ENCODE data around the gene TSC22D1. TPM values are rescaled to one million over a fixed set of nuclear protein-coding genes. Genes with fewer than 3 reads are reported as not detected.
"Not testable (repeated sequence)": the region's sequence is repeated elsewhere in the genome, so short reads cannot be mapped to it uniquely, and the experiment has no call there.

The TSC22D1 gene
- total RNA-seq, result 225 TPM

- ATAC-seq (no peak), DNase-seq (ENCODE audit: low spot score) (peak; percentile 68)
- intact Hi-C loops (cut with DNase I), result no loop called here
Observed at GRCh38 chr13:44575741-44576350, at the start of gene TSC22D1. TSS of gene TSC22D1 (minus strand) at chr13:44576330. CDS start at chr13:44576074, 256 bp downstream.

- ATAC-seq (no peak), DNase-seq (ENCODE audit: low spot score) (no peak)
- intact Hi-C loops (cut with DNase I), result no loop called here
Observed at GRCh38 chr13:44622708-44623107, 46.6 kb upstream of the TSC22D1 start.

- ATAC-seq, result no peak
- no peak for DNase-seq (ENCODE audit: low spot score)
- intact Hi-C loops (cut with DNase I), result no loop called here
Observed at GRCh38 chr13:44622261-44622660, 46.1 kb upstream of the TSC22D1 start.

- DNase-seq (ENCODE audit: low spot score) (no peak), ATAC-seq (no peak)
- intact Hi-C loops (cut with DNase I), result no loop called here
Observed at GRCh38 chr13:44620057-44620456, 43.9 kb upstream of the TSC22D1 start.

GRCh38 chr13:44619651-44620050 lies 43.5 kb upstream of the TSC22D1 start:
- ATAC-seq (no peak), DNase-seq (ENCODE audit: low spot score) (no peak)
- intact Hi-C loops (cut with DNase I), result no loop called here

GRCh38 chr13:44618326-44618725 lies 42.2 kb upstream of the TSC22D1 start:
- ATAC-seq (no peak), DNase-seq (ENCODE audit: low spot score) (no peak)
- intact Hi-C loops (cut with DNase I), result no loop called here

- DNase-seq (ENCODE audit: low spot score) (no peak), ATAC-seq (no peak)
- intact Hi-C loops (cut with DNase I), result no loop called here
Observed at GRCh38 chr13:44617648-44618047, 41.5 kb upstream of the TSC22D1 start.

- ATAC-seq, result no peak
- intact Hi-C loops (cut with DNase I), result no loop called here
- no peak for DNase-seq (ENCODE audit: low spot score)
Observed at GRCh38 chr13:44609137-44609536, 33.0 kb upstream of the TSC22D1 start.

GRCh38 chr13:44605721-44606120 lies 29.6 kb upstream of the TSC22D1 start:
- no peak for DNase-seq (ENCODE audit: low spot score)
- no peak for ATAC-seq
- intact Hi-C loops (cut with DNase I), result no loop called here

- intact Hi-C loops (cut with DNase I), result no loop called here
- no peak for ATAC-seq
Observed at GRCh38 chr13:44605275-44605674, 29.1 kb upstream of the TSC22D1 start.

GRCh38 chr13:44601586-44601985 lies 25.5 kb upstream of the TSC22D1 start:
- intact Hi-C loops (cut with DNase I), result no loop called here
- ATAC-seq (no peak), DNase-seq (ENCODE audit: low spot score) (no peak)

More at GRCh38 chr13:44605275-44605674, 29.1 kb upstream of the TSC22D1 start:
- DNase-seq (ENCODE audit: low spot score), result no peak

GRCh38 chr13:44593861-44594592 lies 17.9 kb upstream of the TSC22D1 start:
- ATAC-seq; intact Hi-C loops (cut with DNase I); DNase-seq (ENCODE audit: low spot score): not testable (repeated sequence)

- DNase-seq (ENCODE audit: low spot score), result no peak
Observed at GRCh38 chr13:44592216-44592847, 16.2 kb upstream of the TSC22D1 start.

GRCh38 chr13:44591316-44591715 lies 15.2 kb upstream of the TSC22D1 start:
- DNase-seq (ENCODE audit: low spot score) (no peak), ATAC-seq (no peak)
- intact Hi-C loops (cut with DNase I), result no loop called here

More at GRCh38 chr13:44592216-44592847, 16.2 kb upstream of the TSC22D1 start:
- no peak for ATAC-seq
- intact Hi-C loops (cut with DNase I), result no loop called here

- DNase-seq (ENCODE audit: low spot score), result no peak
- intact Hi-C loops (cut with DNase I), result no loop called here
- ATAC-seq, result no peak
Observed at GRCh38 chr13:44583137-44583536, 7.0 kb upstream of the TSC22D1 start.

- intact Hi-C loops (cut with DNase I), result no loop called here
- DNase-seq (ENCODE audit: low spot score), result no peak
- ATAC-seq, result peak; percentile 5
Observed at GRCh38 chr13:44578067-44578400, 1.9 kb upstream of the TSC22D1 start.

- ATAC-seq (peak; percentile 96), DNase-seq (ENCODE audit: low spot score) (peak; percentile 98)
- intact Hi-C loops (cut with DNase I), result no loop called here
Observed at GRCh38 chr13:44577236-44578066, 1.3 kb upstream of the TSC22D1 start.

- intact Hi-C loops (cut with DNase I), result no loop called here
- peak; percentile 66 for DNase-seq (ENCODE audit: low spot score)
- peak; percentile 1 for ATAC-seq
Observed at GRCh38 chr13:44576351-44577235, 463 bp upstream of the TSC22D1 start.
